HG03175 (cell line): ENCODE data around the gene C15orf61.

Experiments used
- ATAC-seq: cut with Tn5 transposase; IDR thresholded peaks from one replicate; pipeline ENCODE4 v1.9.1; 2021; ENCODE audit warnings: mild to moderate bottlenecking, moderate library complexity; ENCODE audit not compliant: unreplicated experiment

C15orf61 gene

GRCh38 chr15:67521029-67521782, at the start of gene C15orf61:
Gene C15orf61 (plus strand): TSS chr15:67521131. CDS start chr15:67521249, 118 bp downstream.
- peak; percentile 66 for ATAC-seq

- no peak for ATAC-seq
These were observed 48.0 kb upstream of the C15orf61 start for GRCh38 chr15:67472957-67473356.

GRCh38 chr15:67474405-67475110, 46.4 kb upstream of the C15orf61 start:
- ATAC-seq, result no peak

- no peak for ATAC-seq
These were observed 41.0 kb upstream of the C15orf61 start for GRCh38 chr15:67479781-67480505.

- no peak for ATAC-seq
These were observed 40.2 kb upstream of the C15orf61 start for GRCh38 chr15:67480741-67481140.

GRCh38 chr15:67481680-67482079, 39.3 kb upstream of the C15orf61 start:
- no peak for ATAC-seq

- no peak for ATAC-seq
These were observed 25.3 kb upstream of the C15orf61 start for GRCh38 chr15:67495585-67495984.

- ATAC-seq, result no peak
These were observed 19.6 kb upstream of the C15orf61 start for GRCh38 chr15:67501177-67501835.

GRCh38 chr15:67501836-67502461, 19.0 kb upstream of the C15orf61 start:
- no peak for ATAC-seq

GRCh38 chr15:67504056-67504455, 16.9 kb upstream of the C15orf61 start:
- ATAC-seq, result no peak

- ATAC-seq, result no peak
These were observed 16.1 kb upstream of the C15orf61 start for GRCh38 chr15:67504796-67505195.

GRCh38 chr15:67505675-67506572, 15.0 kb upstream of the C15orf61 start:
- ATAC-seq, result no peak

- ATAC-seq, result no peak
These were observed 13.9 kb upstream of the C15orf61 start for GRCh38 chr15:67506775-67507747.

GRCh38 chr15:67508407-67508806, 12.5 kb upstream of the C15orf61 start:
- no peak for ATAC-seq

- ATAC-seq, result no peak
These were observed 11.0 kb upstream of the C15orf61 start for GRCh38 chr15:67509918-67510317.

- ATAC-seq, result no peak
These were observed 10.2 kb upstream of the C15orf61 start for GRCh38 chr15:67510597-67511190.

- no peak for ATAC-seq
These were observed 9.3 kb upstream of the C15orf61 start for GRCh38 chr15:67511606-67512005.

GRCh38 chr15:67512140-67512539, 8.8 kb upstream of the C15orf61 start:
- ATAC-seq, result no peak
